ENCODE results near the gene DAB2IP.
"Not testable (repeated sequence)": the region's sequence is repeated elsewhere in the genome, so short reads cannot be mapped to it uniquely, and the experiment has no call there.

Gene DAB2IP

DNA sequence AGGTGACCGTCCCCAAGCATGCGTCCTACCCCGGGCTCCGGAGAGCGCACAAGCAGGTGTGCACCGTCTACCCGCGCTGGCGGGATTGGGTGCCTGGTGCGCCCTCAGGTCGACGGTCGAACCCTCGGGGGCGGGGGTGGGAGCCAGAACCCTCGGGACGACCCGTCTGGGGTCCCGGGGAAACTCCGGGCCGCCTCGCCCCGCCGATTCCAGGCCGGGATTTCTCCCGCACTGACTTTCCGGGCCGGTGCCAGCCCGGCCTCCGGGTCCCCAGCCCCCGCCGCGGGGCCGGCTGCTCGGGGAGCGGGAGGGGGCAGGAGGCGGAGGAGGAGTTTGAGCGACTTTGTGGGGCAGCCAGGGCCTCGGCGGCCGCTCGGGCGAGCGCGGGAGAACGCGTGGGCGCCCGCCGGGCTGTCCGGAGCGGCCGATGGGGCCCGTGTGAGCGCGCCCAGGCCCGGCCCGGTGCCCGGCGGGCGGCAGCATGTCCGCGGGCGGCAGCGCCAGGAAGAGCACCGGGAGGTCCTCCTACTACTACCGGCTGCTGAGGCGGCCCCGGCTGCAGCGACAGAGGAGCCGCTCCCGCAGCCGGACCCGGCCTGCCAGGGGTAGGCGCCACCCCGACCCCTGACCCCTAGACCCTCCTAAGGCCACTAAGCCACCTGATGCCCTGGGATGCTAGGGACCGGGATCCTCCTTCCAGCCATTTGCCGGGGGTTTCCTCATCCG is at the start of gene DAB2IP:
Gene DAB2IP (plus strand): TSS at position 340 of the 726 bp plus-strand sequence. CDS start 142 bp downstream, at position 482.
- no peak for DNase-seq

- no peak for DNase-seq
Observed at GRCh38 chr9:121603028-121603427, 48.4 kb upstream of the DAB2IP start.

- DNase-seq = no peak
Observed at GRCh38 chr9:121604242-121604641, 47.2 kb upstream of the DAB2IP start.

GRCh38 chr9:121604654-121605053 is 46.8 kb upstream of the DAB2IP start:
- no peak for DNase-seq

- DNase-seq = no peak
Observed at GRCh38 chr9:121607434-121608167, 43.8 kb upstream of the DAB2IP start.

GRCh38 chr9:121608168-121608853 is 43.1 kb upstream of the DAB2IP start:
- DNase-seq = no peak

DNA sequence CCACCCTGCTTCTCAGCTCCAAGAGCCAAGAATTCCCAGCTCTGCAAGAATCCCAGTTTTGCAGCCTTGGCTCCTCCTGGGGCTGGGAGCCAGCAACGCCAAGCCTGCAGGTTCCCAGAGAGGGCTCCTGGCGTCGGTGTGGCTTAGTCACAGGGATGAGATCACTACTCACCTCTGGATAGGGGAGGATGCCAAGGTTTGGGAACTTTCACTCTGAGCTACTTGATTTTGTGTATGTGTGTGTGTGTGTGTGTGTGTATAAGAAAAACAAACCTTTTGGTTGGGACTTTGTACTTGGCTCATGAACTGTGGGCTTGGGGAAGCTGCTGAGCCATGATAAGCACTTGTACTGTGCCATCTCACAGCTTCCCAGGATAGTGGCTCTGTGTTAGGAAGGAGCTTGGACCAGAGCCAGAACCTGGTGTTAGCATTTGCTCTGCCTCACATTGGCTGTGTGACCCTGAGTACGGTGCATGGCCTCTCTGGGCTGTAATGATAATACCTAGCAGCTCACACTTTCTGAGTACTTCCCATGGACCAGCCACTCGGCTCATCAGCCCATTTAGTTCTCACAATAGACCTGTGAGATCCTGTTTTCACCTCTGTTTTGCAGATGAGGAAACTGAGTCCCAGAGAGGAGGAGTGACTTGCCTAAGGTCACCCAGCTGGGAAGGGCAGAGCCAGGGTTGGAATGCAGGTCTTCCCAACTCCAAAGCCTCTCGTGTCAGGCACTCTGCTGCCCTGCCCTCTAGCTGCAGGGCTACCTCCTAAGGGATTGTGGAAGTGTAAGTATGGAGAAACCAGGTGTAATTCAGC is 41.4 kb upstream of the DAB2IP start:
- DNase-seq = no peak

DNA sequence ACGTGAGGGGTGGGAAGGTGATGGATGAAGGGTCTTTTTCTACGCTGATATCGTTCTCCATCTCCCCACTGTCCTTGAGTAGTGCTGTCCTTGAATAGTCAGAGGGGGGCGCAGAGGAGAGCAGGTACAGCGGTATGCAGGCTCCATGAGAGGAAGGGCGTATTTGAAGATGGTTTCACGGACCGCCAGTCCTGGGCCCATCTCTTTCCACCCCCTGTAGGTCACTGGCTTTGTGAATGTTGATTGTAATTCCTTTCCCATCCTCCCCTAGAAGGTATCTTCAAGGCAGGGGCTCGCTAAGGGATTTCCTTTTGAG is 40.8 kb upstream of the DAB2IP start:
- DNase-seq = no peak

DNA sequence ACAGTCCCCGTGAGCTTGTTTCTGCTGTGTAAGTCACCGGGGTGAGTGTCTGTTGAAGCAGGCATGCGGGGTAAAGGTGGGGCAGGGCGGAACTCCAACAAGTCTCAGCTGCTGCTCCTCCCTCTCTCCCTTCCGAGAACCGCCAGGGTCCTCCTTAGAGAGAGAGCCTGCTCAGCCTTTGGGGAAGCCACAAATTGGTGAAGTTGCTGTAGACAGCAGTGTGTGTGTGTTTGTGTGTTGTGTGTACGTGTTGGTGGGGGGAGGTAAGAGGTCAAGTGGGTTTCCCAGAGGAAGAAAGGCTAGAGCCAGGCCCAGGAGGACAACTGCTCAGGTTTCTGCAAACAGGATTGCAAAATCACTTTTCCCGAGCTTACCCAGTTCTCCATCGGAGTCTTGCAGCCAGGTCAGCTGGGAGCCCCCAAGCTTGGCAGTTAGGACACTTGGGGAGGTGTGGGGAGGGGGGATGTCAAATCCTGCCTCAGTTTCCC is 38.9 kb upstream of the DAB2IP start:
- no peak for DNase-seq

GRCh38 chr9:121613009-121613752 is 38.3 kb upstream of the DAB2IP start:
- DNase-seq = no peak

- DNase-seq = no peak
Observed at GRCh38 chr9:121616123-121616755, 35.2 kb upstream of the DAB2IP start.

DNA sequence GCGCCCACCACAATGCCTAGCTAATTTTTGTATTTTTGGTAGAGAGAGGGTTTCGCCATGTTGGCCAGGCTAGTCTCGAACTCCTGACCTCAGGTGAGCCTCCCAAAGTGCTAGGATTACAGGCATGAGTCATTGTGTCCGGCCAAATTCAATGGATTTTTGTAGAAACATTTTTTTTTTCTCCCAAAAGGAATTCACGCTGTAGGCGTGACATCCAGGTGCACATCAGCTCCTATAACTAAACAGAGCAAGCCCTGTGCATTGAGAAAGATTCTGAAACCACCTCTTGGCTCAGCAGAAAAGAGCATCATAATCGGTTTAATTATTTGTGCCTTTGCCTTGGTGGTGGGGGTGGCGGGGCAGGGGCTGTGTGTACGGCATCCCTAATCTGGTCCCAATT is 32.9 kb upstream of the DAB2IP start:
- no peak for DNase-seq

- not testable (repeated sequence) for DNase-seq
Observed at GRCh38 chr9:121618910-121619309, 32.5 kb upstream of the DAB2IP start.

DNA sequence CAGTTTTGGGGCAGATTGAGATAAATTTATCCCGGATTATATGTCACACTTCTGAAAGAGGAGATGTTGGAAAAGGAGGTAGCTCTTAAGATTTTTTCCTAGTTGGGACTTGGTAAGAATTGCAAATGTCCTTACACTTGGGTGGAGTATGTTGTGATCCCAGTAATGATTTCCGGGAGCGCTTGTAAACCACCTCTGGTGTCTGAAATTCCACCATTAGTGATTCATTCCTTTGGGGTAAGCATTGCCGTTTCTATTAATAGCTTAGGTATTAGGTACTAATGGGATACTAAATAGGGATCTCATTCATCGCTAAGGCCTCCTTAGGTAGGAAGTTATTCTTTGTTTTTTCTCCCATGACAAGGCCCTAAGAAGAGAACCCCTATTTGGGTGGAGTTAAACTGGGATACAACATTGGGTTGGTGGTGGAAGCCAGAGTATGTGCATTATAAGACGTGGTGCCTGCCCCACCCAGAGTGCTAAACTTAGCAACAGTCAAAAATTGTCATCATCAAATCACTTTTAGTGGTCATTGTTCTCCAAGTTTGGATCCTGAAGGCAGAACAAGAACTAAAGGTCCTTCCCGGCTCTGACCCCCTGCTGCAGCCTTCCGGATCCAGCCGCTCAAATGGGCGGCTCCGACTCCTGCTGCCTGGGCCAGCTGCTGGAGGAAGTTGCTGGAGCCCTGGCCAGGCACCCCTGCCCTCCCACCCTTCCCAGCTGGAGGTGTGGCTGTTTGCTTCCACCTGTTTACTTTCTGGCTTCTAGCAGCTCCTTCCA is 31.7 kb upstream of the DAB2IP start:
- no peak for DNase-seq

- no peak for DNase-seq
Observed at GRCh38 chr9:121620325-121620673, 31.1 kb upstream of the DAB2IP start.

DNA sequence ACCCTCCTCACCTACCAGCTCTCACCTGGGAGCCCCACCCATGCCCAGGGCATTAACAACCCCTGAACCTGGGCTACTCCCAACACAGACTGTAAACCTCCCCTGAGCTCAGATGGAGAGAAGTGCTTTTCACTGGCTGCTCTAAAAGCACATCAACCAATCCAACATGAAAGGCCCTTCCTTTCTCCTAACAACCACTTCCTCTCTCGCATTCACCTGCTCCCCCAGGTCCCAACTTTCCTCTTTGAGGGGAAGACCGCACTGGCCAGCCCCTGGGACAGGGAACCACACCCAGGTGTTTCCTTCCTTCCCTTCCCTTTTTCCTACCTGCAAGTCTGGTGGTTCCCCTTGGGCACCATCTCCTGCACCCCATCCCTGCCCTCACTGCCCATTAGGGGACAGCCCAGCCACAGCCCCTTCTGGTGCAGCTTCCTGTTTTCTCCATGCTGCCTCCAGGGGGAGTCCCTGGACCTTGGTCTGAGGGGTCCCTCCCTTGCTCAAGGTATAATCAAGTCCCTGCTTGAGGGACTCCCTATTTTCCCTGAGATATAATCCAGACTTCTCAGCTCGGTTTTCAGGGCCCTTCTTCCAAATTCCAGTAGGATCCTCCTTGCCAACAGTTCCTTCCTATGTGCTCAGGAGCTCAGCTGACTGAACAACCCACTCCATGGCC is 30.5 kb upstream of the DAB2IP start:
- no peak for DNase-seq

- no peak for DNase-seq
Observed at GRCh38 chr9:121622387-121623203, 28.8 kb upstream of the DAB2IP start.

DNA sequence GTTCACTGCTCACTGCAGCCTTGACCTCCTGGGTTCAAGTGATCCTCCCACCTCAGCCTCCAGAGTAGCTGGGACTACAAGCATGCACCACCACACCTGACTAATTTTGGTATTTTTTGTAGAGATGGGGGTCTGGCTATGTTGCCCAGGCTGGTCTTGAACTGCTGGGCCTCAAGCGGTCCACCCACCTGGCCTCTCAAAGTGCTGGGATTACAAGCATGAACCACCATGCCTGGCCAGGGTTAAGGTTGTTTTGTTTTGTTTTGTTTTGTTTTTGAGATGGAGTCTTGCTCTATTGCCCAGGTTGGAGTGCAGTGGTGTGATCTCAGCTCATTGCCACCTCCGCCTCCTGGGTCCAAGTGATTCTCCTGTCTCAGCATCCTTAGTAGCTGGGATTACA is 28.0 kb upstream of the DAB2IP start:
- DNase-seq = not testable (repeated sequence)

- no peak for DNase-seq
Observed at GRCh38 chr9:121625590-121625989, 25.8 kb upstream of the DAB2IP start.
